HG03460 (cell line): ENCODE results near the gene STK24.
A peak's percentile ranks its signal among the peaks of the same experiment; 100 is the strongest.

Experiments used
- ATAC-seq: cut with Tn5 transposase; IDR thresholded peaks from one replicate; pipeline ENCODE4 v1.9.1; 2021; ENCODE audit not compliant: unreplicated experiment

Gene STK24

DNA sequence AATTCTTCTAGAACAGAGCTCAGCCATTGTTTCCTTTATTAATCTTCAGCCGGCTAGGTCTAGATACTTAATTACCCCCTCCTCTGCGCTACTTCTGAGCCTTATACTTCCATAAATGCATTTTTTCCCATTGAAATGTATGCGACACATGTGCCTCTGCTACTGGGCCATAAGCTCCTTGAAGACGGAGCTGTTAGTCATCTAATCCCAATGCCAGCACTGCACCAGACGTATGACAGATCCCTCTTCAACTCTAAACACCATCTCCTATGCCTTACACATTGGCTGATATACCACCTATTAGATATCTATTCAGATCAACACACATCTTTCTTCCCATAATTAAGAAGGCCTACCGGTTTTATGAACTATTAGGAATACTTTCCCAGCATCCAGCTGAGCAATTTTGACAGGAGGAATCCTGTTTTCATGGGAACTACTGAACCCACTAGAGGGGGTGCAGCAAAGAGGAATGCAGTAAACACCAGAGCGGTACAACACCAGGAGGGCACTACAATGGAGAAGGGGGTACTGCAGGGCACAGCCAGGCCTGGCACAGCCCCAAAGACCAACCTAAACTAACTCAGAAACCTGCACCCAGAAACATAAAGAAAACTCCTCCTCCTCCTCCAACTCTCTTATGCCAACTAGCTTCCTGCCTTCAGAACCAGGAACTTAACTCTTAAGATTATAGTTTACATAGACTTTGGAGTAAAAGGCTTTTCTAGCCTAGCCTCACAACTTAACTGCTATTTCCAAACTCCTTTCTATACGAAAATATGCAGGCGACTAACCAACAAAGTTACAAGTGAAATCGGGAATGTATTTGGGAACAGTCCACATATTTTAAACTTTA, 18.7 kb downstream of the STK24 start:
- ATAC-seq: no peak

DNA sequence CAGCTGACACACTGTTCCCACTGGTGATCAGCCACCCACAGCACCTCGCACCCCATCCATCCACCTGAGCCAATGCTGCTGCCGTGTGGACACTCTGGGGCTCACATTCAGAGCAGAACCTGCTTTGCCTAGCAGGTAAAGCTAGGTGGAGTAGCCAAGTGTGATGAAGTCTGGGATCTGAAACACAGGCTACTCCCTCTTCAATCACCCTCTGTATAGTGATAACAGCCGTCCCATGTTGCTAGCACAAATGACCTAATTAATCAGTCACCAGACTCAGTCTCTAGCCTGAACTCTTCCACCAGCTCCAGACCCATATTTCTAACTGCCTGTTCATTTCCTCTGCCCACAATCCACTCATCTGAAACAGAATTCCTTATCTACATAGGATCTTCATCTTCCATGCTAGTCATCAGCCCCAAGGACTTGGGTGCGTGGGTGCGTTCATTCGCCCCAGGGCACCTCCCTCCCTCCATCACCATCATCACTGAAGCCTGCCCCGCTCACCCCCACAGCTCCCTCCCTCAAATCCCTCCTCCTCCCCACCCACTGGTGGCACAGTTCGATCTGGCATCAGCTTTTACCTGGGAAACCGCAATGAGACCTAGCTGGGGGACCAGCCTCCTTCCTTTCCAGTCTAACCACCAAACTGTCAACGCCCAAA, 19.8 kb downstream of the STK24 start:
- ATAC-seq: no peak

DNA sequence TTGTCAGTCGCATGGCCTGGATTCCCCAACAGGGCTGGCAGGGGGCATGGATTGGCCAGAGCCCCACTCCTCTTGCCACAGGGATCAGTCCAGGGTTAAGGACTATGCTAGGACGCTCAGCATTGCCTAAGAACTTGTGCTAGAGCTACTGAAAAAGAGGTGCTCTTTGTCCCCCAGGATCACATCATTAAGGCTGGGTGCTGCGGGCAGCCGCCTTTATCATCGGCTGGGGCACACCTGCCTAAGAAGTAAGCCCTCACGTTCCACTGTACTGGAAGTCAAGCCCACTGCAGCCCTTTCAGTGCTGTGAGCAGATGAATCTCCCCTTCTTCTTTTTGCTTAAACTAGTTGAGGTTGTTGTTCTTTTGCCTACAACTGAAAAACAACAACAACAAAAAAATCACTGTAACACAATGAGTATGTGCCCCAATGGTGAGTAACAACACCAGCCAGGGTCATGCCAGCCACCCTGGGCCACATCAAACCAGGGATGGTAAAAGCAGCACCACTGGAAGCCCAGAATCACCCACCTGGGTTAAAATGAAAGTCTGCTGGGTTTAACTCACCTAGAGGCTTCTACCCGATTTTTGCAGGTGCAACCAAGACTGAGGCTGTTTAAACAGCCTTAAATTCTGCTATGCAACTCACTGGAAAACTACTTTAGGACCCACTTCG, 20.6 kb downstream of the STK24 start:
- no peak for ATAC-seq

DNA sequence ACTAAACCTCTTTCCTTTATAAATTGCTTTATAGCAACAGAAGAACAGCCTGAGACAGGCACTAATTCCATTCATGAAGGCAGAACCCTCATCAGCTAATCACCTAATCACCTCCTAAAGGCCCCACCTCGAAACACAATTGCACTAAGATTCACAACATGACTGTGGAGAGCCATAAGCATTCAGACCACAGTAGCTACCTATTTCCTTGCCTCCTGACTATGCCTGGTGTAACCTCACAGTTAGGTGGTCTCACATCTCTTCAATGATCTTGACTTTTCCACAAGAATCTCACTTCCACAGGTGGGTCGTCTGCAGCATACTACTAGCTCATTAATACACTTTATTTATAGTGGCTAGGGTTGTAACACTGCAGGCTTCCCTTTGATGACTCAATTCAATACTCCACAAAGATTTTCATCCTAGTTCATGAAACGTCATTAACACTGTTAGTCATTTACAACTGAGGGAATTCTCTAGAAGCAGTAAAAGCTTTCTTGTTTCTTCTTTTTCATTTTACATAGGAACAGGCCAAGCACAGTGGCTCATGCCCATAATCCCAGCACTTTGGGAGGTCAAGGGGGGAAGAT, 27.1 kb downstream of the STK24 start:
- ATAC-seq: peak; percentile 70

DNA sequence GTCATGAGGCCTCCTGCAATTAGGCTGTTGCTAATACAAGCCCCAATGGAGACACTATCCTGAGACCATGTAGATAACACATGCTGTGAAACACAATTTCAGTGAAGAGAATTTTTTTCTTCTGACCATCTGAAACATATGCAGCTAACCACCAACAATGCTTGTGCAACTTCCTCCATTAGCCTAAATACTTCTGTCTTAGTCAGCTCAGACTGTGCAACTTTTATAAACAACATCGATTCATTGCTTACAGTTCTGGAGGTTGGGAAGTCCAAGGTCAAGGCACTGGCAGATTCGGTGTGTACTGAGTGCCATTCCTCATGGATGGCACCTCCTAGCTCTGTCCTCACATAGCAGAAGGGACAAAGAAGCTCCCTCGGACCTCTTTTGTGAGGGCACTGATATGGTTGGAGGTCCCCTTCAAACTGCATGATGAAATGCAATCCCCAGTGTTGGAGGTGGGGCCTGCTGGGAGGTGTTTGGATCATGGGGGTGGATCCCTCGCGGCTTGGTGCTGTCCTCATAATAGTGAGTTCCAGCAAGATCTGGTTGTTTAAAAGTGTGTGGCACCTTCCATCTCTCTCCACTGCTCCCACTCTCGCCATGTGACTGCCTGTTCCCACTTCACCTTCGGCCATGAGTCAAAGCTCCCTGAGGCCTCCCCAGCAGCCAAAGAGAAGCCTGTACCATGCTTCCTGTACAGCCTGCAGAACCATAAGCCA, 27.7 kb downstream of the STK24 start:
- ATAC-seq: no peak

DNA sequence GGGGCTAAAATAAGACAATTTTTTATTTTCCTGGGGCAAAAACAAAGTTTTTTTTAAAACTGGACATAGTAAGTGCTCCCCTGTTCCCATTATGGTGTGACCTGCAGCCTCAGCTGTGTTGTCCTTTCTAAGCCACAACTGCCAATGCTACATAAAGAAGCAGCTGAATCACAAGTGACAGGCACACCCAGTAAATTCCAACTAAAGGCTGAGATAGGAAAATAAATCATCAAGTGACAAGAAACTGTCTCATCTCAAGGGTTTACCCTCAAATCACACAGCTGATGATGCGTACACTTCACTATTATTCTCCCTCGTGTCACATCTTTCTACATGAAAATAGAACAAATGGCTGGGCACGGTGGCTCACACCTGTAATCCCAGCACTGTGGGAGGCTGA, 28.7 kb downstream of the STK24 start:
- ATAC-seq: no peak

DNA sequence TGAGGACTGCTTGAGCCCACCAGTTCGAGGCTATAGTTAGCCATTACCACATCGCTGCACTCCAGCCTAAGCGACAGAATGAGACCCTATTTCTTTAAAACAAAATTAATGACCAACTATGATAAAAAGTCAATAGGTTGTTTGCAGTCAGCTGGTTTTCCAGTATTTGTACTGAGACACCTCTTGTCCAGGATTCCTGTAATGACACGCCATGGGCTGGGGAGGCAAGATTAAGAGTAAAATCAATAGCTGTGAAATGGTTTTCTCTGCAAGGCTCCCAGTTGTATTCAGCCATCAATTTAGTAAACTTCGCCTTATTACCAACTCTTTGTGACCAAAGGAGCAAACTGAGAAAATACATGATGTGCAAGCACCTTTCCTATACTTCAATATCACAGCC, 29.5 kb downstream of the STK24 start:
- ATAC-seq: no peak

DNA sequence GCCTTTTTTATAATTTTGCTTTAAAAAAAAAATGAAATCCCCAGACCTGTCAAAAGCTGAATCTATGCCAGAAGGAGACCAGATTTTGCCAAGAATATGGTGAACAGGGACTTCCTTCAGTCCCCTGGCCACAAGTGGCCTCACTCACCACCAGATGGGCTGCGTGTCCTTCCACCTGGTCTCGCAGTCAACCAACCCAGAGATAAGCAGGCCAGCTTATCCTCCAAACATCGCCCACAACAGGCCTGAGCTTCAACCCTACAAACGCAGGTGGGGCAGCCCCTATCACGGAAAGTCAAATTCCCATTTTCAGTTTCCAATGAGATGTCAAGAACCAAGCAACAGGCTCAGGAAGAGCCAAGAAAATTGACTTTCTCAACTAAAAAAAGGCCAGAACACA, 30.5 kb downstream of the STK24 start:
- ATAC-seq: no peak

DNA sequence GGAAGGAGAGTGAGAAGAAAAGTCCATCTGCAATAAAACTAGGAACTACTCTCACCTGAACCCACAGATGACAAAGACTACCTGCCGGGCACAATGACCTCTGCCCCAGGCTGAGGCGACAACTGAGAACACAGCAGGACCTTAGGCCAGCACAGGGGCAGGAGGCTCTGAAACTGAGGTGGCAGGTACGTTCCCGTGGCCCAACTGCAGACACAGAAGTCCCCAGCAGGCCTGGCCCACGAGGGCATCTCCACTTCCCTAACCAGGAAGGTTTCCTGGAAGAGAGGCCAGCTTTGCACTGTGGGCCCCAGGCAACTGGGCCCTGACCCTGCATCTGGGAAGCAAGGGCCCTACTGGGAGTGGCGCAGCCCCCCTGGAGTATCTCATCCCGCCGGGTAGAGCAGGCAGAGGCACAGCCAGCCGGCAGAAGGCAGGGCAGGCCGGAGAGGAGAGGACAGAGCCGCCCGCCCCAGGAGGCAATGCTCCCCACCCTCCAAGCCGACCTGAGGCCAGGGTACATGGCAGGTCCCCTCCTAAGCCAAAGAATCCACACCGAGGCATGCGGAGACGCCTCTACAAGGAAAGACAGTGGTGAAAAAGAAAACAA, 32.7 kb downstream of the STK24 start:
- ATAC-seq: no peak

DNA sequence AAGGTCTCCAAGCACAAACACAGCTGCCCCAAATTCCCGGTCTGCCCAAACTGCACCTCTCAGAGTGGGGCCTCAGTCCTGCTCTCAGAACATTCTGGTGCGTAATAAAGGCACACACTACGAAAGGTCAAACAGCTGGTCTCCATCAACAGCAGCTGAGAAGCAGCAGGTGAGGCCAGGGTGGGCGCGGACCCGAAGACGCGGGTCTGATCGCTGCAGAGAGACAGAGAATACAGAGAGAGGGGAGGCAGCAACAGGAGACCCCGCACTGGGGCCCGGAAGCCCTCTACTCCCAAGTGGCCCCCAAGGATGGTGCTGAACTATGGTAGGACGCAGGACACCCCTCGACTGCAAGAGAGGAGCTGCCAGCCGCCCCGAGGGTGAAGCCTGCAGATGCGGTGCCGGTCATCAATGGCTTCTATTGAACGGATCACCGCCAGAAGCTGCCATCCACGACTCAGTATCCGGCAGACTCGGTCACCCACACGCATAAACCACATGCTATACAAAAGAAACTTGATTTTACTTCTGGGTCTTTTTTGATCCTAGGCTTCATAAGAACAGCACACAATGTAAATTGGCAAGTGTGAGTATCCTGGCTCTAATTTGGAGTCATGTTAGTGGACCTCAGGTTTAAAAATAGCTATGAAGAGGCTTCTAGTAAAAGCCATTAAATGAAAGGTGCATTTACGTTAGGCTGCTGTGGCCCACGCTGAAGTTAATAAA, 33.4 kb downstream of the STK24 start:
- peak; percentile 23 for ATAC-seq

DNA sequence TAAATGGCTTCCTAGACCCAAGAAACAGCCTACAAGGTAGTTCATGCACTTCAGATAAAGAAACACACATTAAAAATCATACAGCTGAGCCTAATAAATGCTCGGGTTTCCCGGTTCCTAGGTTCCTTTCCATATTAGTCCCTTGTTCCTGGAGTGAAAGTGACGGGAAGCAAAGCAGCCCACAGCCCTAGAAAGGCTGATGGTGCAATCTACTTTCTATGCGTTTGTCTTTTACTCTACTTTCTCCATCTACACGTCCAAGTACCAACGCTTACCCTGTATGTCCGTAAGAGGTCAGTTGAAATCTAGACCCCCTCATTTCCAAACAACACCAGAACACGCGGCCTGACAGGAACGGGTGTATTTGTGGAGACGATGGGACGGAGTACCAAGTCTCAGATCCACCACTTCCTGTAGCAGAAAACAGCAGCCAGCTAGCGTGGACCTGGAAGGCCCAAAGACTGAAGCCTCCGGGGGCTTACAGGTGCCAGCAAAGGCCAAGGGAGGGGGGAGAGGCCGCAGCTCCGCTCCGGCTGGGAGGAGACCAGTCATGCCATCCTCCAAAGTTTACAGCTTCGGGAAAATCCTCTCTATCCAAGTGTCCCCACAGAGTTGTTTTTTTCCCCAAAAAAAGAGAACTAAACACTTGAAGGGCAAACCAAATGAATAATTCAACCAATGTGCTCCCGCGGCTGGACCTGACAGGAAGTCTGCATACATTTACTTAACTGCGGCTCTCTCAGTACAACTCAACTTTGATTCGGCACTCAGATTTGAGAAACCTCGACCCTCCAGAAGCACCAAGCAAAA, 34.1 kb downstream of the STK24 start:
- ATAC-seq: peak; percentile 52

DNA sequence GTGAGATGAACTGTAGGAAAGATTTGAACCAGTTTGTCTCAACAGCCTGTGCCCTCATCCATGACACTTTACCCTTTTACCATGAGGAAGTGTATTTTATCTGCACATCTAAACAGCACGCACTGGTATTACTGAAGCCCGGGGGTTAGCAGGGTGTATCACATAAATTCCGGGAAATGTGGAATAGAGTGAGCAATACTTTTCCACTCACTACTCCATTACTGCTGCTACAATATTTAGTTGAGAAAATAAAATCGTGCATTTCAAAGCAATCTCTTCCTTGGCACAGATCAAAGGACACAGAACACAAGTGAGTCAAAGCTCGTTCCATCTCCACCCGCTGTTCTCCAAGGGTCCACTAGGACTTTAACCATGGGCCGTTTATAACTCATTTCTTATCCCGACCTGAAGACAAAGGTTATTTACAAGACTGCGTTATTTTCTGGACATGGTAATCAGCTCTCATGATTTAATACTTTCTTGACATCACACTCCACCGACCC, 35.2 kb downstream of the STK24 start:
- no peak for ATAC-seq

DNA sequence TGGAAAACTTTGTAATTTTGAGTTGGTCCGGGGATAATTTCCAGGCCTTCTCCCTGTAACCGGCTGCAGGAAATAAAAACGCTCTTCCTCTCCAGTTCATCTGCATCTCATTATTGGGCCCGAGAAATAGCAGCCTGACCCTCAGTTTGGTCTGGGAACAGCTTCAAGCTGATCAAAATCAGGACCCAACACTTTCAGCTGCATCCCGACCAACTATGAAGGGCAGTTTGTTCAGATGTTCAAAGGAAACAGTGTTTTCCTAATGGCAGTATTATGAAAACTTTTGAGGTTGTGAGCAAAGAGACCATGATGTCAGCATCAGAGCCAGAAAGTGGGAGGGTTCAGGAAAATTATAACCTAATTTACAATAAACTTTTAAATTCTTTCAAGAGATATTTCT, 35.7 kb downstream of the STK24 start:
- ATAC-seq: no peak

DNA sequence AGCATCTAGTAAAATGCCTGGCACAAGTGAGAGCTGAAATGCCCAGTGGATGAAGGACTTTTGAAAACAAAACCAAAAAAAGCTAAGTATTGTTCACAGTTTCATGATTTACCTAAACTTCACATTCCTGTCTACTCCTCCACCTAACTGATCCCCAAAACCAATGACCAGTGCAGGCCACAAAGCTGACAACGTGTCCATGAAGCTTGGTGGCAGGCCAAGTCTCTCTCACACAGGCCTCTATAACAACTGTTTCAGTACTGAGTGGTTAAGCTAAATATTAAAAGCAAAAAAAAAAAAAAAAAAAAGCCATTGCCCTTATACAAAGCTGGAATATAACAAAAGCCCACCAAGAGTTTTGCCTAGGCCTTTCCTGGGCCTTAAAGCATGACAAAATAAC, 36.4 kb downstream of the STK24 start:
- ATAC-seq: peak; percentile 45

DNA sequence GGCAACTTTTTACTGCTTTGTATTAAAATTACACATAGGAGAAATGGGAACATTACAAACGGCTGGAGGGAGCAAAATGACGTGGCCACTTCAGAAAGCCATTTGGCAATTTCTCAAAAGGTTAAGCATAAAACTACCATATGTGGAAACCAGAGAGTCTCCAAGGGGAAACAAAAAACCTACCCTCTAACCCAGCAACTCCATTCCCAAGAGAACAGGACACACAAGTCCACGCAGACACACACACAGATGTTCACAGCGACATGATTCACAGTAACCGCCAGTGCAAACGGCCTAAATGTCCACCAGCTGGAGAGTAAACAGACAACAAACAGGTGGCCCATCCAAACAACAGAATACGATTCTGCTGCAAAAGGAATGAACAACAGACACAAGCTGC, 37.2 kb downstream of the STK24 start:
- no peak for ATAC-seq

DNA sequence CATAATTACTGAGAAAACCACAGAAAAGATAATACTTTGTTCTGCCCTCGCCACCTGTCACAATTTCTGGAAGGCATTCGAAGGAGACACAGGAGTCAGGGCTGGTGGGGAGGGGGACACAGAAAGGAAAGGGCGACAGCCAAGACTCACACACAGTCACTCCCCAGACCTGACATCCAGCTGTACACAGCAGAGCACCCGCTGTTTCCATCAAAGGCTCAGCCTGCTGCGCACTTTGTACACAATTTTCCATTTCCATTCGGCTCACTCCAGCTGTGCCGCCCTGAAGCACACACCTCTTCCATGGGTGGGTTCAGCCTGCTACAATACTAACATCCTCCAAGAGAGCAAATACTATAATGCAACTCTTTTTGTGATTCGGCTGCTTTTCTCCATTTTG, 38.0 kb downstream of the STK24 start:
- ATAC-seq: no peak

DNA sequence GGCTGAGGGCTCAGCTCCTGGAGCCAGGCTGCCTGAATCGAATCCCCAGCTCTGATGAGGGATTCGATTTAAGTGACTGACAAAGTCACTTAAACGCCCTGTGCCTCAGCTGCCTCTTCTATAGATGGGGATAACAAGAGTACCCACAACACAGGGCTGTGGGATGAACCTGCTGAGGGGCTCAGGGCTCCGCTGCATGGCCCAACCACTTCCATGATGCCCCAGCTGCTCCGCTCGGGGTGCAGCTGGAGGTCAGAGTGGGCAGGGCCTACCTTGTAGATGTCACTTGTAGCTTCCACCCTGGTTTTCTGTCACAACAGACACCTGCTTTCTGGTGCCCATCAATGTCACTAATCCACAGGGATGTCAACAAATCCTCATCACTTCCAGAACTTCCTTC, 39.2 kb downstream of the STK24 start:
- no peak for ATAC-seq

DNA sequence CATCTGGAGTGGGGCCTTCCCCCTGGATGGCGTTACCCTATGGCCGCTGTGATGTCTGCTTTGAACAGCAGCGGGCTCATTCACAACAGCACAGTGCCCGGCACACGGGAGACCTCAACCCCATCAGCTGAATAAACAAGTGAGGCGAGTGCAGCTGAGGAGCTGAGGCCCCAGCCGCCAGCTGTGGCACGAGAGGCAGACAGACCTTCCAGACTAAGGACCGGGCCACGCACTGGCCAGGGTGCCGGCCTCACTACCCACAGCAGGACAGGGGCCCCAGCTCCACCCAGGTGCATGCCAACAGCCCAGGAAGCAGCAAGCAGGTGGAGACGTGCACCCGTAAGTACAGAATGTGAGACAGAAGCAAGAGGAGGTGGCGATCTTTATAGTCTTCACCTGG, 39.6 kb downstream of the STK24 start:
- no peak for ATAC-seq

DNA sequence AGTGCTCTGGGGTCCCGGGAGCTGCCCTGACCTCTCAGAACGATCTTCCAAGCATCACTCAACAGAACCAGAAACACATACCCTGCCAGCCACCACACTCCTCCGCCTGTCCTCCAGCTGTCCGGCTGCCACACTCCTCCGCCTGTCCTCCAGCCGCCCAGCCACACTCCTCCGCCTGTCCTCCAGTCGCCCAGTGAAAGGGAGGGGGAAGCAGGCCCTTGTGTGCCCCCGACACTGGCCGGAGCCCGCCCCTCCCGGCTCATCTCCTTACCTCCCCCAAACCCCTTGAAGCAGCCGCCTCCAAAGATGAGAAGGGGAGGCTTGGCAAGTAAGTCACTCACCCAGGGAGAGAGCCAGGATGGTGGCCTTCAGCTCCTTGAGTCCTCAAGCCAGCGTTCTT, 40.2 kb downstream of the STK24 start:
- no peak for ATAC-seq
